ENCODE measurements around the gene HOXC13. TPM values are rescaled to one million over a fixed set of nuclear protein-coding genes. Genes with fewer than 3 reads are reported as not detected.

HOXC13 gene
- total RNA-seq, 1 donor from 2014 or later, result not detected

DNA sequence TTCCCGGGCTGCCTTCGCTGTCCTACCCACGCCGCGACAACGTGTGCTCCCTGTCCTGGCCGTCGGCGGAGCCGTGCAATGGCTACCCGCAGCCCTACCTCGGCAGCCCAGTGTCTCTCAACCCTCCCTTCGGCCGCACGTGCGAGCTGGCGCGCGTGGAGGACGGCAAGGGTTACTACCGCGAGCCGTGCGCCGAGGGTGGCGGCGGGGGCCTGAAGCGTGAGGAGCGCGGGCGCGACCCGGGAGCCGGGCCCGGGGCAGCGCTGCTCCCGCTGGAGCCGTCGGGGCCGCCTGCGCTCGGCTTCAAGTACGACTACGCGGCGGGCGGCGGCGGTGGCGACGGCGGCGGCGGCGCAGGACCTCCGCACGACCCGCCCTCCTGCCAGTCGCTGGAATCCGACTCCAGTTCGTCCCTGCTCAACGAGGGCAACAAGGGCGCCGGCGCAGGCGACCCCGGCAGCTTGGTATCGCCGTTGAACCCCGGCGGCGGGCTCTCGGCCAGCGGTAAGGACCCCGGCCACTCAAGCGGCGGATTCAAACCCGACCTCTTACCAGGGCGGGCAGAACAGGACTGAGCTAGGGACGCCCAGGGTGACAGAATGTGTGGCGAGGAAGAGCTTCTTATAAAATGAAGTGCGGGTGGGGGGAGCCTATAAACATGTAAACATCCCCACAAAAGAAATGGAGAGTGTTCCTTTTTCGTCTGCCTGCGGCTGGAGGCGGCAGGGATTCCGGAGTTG, 16.6 kb downstream of the HOXC13 start:
- no peak for DNase-seq (ENCODE audit: low spot score)

GRCh38 chr12:53955776-53956250, 17.2 kb downstream of the HOXC13 start:
- DNase-seq (ENCODE audit: low spot score), result no peak

- DNase-seq (ENCODE audit: low spot score), result no peak
These were observed 17.7 kb downstream of the HOXC13 start for GRCh38 chr12:53956251-53956887.

DNA sequence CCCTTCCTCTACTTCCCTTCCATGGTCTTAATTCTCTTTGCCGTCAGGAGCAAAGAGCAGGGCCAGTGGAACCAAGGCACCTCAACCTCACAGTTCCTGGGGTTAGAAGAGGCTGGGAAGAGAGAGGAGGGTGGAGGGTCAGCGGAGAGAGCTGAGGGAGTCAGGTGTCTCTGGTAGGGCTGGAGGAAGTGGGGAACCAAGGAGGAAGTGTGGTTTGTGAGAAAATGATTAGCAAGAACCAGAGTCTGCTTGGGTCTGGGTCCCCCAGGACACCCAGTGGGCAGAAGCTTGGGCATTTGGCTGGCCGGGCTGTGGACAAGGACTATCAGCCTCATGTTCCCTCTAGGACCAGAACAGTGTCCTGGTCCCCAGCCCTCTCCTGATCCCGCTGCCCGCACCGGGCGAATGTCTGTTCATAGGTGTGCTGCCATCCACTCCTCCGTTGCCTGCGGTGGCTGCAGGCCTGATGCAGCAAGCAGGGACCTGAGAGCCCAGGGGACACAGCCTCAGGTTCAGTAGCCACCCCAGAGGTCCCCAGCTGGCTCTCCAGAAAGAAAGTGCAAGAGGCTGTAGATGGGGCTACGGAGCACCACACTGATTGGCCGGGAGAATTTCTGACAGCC, 18.4 kb downstream of the HOXC13 start:
- no peak for DNase-seq (ENCODE audit: low spot score)

DNA sequence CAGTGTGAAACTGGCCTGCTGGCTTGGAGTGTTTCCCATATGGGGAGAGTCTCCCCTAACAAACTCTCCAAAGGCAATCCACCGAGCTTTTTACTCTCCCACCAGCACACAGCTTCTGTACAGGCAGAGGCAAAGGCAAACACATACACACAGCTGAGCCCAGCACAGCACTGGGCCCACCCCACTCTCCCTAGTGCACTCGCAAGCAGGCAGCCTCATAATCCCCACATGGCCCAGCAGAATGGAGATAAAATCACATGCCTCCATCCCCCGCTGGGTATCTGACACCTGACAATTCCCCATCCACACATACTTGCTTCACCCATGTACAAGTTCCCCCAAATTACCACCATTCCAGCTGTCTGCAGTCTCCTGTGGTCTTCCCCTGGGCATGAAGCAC, 19.5 kb downstream of the HOXC13 start:
- no peak for DNase-seq (ENCODE audit: low spot score)

GRCh38 chr12:53959314-53959713, 20.7 kb downstream of the HOXC13 start:
- DNase-seq (ENCODE audit: low spot score), result no peak

DNA sequence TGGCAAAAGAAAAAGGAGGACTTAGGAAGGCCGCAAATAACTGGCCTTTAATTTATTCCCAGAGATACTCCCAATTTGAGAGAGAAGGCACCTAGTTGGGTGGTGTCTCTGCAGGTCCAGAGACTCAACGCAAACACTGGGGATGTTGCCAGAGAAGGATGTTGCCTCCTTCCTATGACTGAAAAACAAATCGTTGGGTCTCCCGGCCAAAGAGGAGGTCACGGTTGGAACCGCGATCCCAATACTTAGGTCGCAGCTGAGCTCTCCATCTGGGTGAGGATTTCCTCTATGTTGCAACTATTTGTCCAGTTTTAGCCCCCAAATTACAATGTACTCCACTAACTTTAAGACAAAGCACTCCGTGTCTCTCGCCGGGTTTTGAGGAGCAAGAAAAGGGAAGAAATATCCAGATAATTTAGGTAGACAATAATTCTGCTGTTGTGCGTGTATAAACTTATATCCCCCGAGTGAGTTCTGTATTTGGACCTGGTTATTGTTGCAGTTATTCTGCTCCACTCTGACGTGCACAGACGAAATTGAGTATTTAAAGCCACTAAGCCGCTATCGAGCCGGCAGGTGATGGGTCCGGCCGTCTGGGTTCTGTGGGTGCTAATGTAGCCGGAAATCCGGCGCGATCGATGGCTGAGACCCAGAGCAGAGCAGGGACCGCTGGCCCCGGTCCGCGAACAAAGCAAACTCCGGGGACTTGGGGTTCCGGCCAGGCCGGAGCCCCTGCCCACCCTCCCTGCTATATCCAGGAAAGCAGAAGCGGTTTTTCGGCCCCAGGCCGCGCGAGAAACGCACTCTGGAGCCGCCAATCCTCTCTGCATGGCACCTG, 21.8 kb downstream of the HOXC13 start:
- no peak for DNase-seq (ENCODE audit: low spot score)

GRCh38 chr12:53961025-53961761, 22.6 kb downstream of the HOXC13 start:
- DNase-seq (ENCODE audit: low spot score), result no peak

GRCh38 chr12:53963005-53963404, 24.4 kb downstream of the HOXC13 start:
- DNase-seq (ENCODE audit: low spot score), result no peak

DNA sequence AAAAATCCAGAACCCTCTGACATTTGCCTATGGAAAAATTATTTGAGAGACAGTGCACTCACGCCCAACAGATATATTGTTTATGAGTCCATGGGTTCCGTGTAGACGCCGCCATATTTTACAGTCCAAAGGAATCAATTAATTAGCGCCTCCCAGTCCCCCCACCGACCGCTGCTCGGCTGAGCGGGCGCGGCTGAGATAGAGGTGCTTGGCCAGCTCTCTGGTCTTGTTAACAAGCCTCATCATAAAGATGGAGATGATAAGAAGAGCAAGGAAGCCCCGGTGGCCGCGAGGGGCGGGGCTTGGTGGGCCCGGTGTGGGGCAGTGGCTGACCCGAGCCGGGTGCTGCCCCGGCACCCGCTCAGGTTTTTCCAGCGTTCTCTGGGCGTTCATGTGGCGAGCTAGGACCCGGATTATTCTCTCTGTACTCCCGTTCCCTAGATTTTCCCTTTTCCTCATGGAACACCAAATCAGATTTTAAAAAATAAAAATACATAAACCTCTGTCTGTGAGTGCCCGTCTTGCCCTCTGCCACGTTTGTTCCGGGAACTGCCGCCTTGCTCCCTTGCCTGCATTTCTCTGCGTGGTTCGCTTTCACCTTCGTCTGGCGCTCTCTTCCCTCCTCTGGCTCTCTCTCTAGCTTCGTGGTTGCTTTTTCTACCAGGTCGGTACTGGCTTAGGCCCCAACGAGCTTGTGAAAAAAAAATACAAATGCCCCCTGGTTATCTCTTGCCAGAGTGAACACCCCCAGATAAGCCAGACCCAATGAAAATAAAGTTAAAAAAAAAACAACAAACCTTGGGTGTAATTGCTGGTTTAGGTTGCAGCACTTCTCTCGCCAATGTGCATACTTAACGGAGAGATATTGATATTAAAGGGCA, 25.0 kb downstream of the HOXC13 start:
- no peak for DNase-seq (ENCODE audit: low spot score)

DNA sequence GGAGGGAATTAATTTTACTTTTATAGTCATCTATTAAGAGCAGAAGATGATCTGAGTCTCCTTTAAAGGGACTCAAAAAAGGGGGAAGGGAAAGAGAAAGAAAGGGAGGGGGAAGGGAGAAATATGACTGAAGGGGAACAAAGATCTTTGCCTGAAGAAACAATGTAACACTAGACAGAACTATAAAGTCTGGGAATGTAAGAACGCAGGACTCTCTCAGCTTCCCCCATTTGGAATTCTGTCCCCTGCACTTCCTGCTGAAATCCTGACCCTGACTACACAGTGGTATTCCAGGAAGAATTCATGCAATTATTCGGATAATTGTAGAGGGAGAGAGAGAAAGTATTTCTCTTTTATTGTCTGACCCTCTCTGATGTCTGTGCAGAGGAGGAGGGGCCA, 25.7 kb downstream of the HOXC13 start:
- DNase-seq (ENCODE audit: low spot score), result no peak

DNA sequence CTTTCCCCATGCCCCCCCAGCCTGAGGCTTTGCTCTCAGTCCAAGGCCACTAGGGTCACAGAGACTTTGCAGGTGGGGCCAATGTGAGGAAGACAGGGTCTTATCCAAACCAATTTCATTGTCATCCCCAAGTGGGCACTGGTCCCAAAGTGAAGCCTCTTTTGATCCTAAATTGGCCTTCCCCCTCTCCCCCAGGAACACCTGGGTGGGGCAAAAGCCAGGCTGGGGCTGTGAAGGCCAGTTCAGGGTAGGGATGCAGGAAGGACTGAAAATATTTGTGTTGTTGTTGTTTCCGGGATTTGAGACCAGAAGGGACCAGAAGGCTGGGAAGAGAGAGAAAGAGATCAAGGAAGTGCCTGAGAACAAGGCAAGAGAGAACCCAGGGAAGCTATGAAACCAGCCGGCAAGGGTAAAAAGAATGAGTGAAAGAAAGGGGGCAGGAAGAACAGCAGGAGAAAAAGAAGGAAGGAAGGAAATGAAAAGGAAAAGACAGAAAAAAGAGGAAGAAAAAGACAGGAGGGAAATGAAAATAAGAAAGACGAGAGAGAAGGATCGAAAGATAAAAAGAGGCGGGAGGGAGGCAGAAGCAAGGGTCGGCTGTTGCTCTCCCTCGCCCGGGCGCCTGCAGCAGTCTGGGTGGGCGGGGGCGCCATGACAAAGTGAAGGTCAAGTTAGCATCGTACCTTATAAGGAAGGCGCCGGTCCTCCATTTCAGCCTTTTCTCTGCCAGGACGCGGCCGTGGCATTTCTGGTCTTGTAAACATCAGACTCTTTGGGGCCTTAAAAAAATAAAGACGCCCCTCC, 26.9 kb downstream of the HOXC13 start:
- no peak for DNase-seq (ENCODE audit: low spot score)

DNA sequence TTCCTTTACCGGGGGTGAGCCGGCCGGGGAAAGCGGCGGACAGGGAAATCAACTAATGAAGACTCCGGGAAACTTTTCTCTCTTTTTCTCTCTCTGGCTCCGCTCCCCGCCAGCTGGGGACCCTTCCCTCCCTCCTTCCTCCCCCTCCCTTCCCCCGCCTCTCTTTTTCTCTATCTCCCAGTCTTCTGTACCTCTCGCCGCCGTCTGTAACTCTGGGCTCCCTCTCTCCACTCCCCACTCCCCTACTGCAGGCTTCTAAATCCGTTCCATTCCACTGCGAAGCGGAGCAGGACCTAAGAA, 27.4 kb downstream of the HOXC13 start:
- no peak for DNase-seq (ENCODE audit: low spot score)

- no peak for DNase-seq (ENCODE audit: low spot score)
These were observed 27.9 kb downstream of the HOXC13 start for GRCh38 chr12:53966385-53967133.

GRCh38 chr12:53967421-53967925, 28.8 kb downstream of the HOXC13 start:
- DNase-seq (ENCODE audit: low spot score), result no peak

- no peak for DNase-seq (ENCODE audit: low spot score)
These were observed 29.8 kb downstream of the HOXC13 start for GRCh38 chr12:53968214-53969127.

DNA sequence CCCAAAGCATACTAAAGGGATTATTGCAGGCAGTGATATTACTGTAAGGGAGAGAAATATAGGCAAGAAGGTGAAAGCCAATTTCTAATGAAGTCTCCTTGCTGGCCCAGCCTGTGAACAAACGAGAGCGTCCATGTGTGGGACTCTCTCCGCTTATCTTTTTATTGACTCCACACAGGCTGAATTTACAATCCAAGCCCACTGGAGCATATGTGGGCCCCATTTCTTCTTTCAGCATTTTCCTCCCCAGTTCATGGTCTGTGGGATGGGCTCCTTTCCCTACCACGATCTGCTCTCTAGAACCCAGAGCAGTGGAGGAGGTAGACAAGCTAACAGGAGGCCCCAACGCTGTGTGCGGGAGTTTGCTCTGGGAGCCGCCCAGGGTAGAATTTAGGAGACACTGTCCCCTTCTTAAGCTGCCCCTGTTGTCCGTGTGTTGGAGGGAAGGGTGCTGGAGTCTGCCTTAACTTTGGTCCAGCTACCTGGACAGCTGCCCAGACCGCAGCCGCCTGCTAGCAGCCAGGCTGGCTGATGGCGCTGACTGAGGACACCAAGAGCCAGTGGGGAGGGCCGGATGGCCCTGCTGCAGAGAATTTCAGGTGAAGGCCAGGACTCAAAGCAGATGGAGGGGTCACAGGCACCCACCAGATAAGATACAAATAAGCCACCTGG, 31.1 kb downstream of the HOXC13 start:
- DNase-seq (ENCODE audit: low spot score), result no peak
